ENCODE data around the gene ANKRD40CL.
"Not testable (repeated sequence)": the region's sequence is repeated elsewhere in the genome, so short reads cannot be mapped to it uniquely, and the experiment has no call there.

Gene ANKRD40CL

DNA sequence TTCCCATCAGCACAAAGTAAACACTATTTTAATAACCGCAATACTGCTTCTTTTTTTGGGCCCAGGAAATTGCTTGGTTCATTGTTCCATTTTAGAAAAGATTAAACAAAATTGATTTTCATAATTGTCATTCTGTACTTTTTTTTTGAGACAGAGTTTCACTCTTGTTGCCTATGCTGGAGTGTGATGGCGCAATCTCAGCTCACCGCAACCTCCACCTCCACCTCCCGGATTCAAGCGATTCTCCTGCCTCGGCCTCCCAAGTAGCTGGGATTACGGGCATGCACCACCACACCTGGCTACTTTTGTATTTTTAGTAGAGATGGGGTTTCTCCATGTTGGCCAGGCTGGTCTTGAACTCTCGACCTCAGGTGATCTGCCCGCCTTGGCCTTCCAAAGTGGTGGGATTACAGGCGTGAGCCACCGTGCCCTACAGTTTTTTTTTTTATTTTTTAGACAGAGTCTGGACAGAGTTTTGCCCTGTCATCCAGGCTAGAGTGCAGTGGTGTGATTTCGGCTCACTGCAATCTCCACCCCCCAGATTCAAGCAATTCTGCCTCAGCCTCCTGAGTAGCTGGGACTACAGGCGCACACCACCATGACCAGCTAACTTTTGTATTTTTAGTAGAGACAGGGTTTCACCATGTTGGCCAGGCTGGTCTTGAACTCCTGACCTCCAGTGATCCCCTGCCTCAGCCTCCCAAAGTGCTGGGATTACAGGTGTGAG lies 37.6 kb upstream of the ANKRD40CL start:
- not testable (repeated sequence) for H3K9me3 ChIP-seq (ENCODE audit: control insufficient read depth, low read length); H3K4me3 ChIP-seq (ENCODE audit: insufficient read depth, low read depth, low read length, poor library complexity, severe bottlenecking); H3K36me3 ChIP-seq (ENCODE audit: control insufficient read depth, insufficient read depth, low read length); DNase-seq; H3K27ac ChIP-seq (ENCODE audit: insufficient read depth, low read length, poor library complexity, severe bottlenecking); H3K4me1 ChIP-seq (ENCODE audit: control insufficient read depth, insufficient read depth, low read length, poor library complexity, severe bottlenecking); H3K27me3 ChIP-seq (replicated peaks; ENCODE audit: control insufficient read depth, insufficient read depth, low read length, poor library complexity, severe bottlenecking)

DNA sequence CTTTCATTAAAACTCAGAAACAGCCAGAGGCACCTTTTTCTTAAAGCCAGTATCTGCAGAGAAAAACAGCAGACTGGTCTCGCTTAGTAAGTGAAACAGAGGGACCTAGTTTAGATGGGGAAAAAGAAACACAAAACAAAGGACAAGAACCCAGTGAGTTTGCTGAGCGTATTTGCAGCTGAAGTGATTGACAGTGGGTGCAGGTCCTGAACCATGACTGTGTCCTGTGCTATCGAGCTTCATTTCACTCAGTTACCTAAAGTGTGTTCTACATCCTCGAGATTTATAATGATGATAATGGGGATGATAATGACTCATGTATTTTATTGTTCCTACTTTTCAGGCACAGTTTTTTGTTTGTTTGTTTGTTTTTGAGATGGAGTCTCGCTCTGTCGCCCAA lies 36.4 kb upstream of the ANKRD40CL start:
- Histone ChIP-seq H3K36me3 (ENCODE audit: control insufficient read depth, insufficient read depth, low read length) (no peaks in the 10 kb centered on the region), H3K27me3 (replicated peaks; ENCODE audit: control insufficient read depth, insufficient read depth, low read length, poor library complexity, severe bottlenecking) (no peaks in the 10 kb centered on the region), H3K9me3 (ENCODE audit: control insufficient read depth, low read length) (no peaks in the 10 kb centered on the region), H3K4me3 (ENCODE audit: insufficient read depth, low read depth, low read length, poor library complexity, severe bottlenecking) (no peak overlapping the region), H3K4me1 (ENCODE audit: control insufficient read depth, insufficient read depth, low read length, poor library complexity, severe bottlenecking) (no peaks in the 10 kb centered on the region), H3K27ac (ENCODE audit: insufficient read depth, low read length, poor library complexity, severe bottlenecking) (no peak overlapping the region)
- no peak for DNase-seq

DNA sequence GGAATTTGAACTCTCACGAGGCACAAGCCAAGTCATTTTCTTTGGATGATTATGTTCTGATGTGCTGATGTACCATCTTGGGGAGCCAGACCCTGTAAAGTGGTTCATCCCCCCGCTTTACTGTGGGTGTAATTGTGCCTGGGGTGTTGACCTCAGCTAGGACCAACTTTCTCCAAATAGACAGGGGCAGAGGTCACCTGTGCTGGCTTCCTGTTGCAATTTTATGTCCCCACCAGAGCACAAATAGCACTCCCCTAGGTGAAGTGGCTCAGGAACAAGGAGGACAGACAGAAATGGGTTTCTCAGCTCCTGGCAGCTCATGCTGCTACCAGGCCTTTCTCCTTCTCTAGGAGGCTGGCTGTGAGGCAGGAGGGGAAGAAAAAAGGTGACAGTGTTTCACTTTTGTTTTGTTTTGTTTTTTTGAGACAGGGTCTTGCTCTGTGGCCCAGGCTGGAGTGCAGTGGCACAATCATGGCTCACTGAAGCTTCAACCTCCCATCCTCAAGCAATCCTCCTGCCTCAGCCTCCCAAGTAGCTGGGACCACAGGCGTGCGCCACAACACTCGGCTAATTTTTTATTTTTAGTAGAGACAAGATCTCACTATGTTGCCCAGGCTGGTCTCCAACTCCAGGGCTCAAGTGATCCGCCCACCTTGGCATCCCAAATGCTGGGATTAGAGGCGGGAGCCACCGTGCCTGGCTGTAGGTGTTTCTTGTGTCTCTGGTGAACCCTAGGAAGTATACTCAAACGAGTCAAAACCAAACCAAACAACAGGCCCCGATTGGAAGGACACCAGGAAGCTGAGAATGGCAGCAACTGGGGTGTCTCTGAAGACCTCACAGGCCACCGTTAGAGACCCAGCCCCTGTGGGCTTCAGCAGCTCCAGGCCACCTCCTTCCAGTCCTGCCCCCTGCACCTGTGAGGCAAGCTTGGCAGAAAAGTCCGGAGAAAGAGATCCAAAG lies 35.6 kb upstream of the ANKRD40CL start:
- Histone ChIP-seq H3K4me3 (ENCODE audit: insufficient read depth, low read depth, low read length, poor library complexity, severe bottlenecking) (no peak overlapping the region), H3K9me3 (ENCODE audit: control insufficient read depth, low read length) (no peaks in the 10 kb centered on the region), H3K4me1 (ENCODE audit: control insufficient read depth, insufficient read depth, low read length, poor library complexity, severe bottlenecking) (no peaks in the 10 kb centered on the region), H3K27me3 (replicated peaks; ENCODE audit: control insufficient read depth, insufficient read depth, low read length, poor library complexity, severe bottlenecking) (no peaks in the 10 kb centered on the region), H3K36me3 (ENCODE audit: control insufficient read depth, insufficient read depth, low read length) (no peaks in the 10 kb centered on the region), H3K27ac (ENCODE audit: insufficient read depth, low read length, poor library complexity, severe bottlenecking) (no peak overlapping the region)
- DNase-seq, result no peak

DNA sequence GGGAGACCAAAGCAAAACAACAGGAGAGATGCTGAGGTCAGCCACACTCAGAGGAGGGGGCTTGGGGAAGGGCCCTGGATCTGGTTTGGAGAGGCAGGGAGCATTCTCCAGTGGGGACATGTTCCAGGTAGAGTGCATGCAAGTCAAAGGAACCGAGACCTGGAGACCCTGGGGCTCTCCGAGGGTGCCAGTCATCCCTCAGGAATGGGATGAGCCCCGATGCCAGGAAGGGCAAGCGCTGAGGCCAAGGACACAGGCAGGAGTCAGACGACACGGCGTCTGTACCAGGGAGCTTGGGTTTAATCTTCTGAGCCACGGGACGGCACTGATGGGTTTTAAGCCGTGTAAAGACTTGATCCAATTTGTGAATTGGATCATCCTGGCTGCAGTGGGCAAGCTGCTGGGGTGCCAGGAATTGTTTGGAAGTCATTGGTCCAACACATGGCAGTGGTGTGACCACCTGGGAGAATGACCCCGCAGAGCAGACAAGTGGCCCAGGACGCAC lies 32.9 kb upstream of the ANKRD40CL start:
- no peak overlapping the region for H3K4me3 ChIP-seq (ENCODE audit: insufficient read depth, low read depth, low read length, poor library complexity, severe bottlenecking)
- no peaks in the 10 kb centered on the region for H3K9me3 ChIP-seq (ENCODE audit: control insufficient read depth, low read length)
- no peaks in the 10 kb centered on the region for H3K36me3 ChIP-seq (ENCODE audit: control insufficient read depth, insufficient read depth, low read length)
- no peaks in the 10 kb centered on the region for H3K27me3 ChIP-seq (replicated peaks; ENCODE audit: control insufficient read depth, insufficient read depth, low read length, poor library complexity, severe bottlenecking)
- H3K4me1 ChIP-seq (ENCODE audit: control insufficient read depth, insufficient read depth, low read length, poor library complexity, severe bottlenecking), result no peaks in the 10 kb centered on the region
- no peak overlapping the region for H3K27ac ChIP-seq (ENCODE audit: insufficient read depth, low read length, poor library complexity, severe bottlenecking)
- DNase-seq, result no peak

DNA sequence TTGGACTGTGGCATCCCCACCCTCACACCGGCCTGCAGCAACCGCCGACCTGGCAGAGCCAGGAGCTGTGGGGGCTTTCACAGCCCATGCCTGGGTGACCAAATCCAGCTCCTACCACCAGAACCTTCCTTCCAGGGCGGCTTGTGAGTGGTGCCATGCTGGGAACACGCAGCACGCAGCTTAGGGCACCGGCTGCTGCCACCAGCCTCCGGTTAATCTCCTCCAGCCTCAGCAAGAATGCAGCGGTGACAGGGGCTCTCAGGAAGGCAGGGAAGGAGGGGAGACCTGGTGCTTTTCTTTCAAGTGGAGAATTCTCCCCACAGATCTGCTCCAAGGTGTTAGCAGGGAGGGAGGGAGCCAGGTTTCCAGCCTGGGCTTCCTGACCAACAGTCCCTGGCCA lies 32.3 kb upstream of the ANKRD40CL start:
- H3K9me3 ChIP-seq (ENCODE audit: control insufficient read depth, low read length), result no peaks in the 10 kb centered on the region
- H3K36me3 ChIP-seq (ENCODE audit: control insufficient read depth, insufficient read depth, low read length), result no peaks in the 10 kb centered on the region
- no peaks in the 10 kb centered on the region for H3K4me1 ChIP-seq (ENCODE audit: control insufficient read depth, insufficient read depth, low read length, poor library complexity, severe bottlenecking)
- no peak for DNase-seq
- H3K4me3 ChIP-seq (ENCODE audit: insufficient read depth, low read depth, low read length, poor library complexity, severe bottlenecking), result no peak overlapping the region
- H3K27me3 ChIP-seq (replicated peaks; ENCODE audit: control insufficient read depth, insufficient read depth, low read length, poor library complexity, severe bottlenecking), result no peaks in the 10 kb centered on the region
- H3K27ac ChIP-seq (ENCODE audit: insufficient read depth, low read length, poor library complexity, severe bottlenecking), result no peak overlapping the region

DNA sequence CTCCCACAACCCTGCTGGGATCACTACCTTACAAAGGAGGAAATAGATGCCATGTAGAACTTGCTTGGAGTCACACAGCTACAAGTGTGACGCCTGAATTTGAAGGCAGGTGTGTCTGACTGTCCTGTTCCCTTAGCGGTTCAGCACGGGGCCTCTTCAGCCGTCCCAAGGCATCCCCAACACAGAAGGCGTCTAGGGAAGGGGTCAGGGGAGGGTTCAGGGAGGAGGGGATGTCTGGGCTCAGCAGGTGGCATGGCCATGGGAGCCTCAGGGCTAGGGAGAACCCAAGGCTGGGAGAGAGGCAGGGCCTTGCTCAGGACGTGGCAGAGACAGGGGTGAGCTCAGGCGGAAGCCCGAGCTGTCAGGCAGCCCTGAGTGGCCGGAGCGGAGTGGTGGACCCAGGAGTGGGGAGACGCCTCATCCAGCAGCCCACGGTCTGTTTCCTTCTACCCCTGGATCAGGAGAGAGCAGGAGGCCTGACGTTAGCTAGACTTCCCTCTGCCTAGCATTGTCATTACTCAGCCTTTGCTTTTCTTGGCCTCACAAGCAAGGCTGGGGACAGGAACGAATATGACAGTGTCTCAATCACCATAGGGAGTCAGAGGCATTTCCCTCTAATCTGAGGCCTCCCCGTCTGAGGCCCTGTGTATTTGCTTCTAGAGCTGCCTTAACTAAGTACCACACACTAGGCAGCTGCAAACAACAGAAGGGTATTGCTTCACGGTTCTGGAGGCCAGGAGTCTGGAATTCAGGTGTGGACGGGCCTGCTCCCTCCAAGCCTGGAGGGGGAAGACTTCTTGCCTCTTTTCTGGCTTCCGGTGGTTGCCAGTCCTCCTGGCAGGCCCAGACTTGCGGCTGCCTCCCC lies 31.3 kb upstream of the ANKRD40CL start:
- Histone ChIP-seq H3K27me3 (replicated peaks; ENCODE audit: control insufficient read depth, insufficient read depth, low read length, poor library complexity, severe bottlenecking) (no peaks in the 10 kb centered on the region), H3K4me3 (ENCODE audit: insufficient read depth, low read depth, low read length, poor library complexity, severe bottlenecking) (no peak overlapping the region), H3K4me1 (ENCODE audit: control insufficient read depth, insufficient read depth, low read length, poor library complexity, severe bottlenecking) (no peaks in the 10 kb centered on the region), H3K27ac (ENCODE audit: insufficient read depth, low read length, poor library complexity, severe bottlenecking) (no peak overlapping the region), H3K36me3 (ENCODE audit: control insufficient read depth, insufficient read depth, low read length) (no peaks in the 10 kb centered on the region), H3K9me3 (ENCODE audit: control insufficient read depth, low read length) (no peaks in the 10 kb centered on the region)
- no peak for DNase-seq

DNA sequence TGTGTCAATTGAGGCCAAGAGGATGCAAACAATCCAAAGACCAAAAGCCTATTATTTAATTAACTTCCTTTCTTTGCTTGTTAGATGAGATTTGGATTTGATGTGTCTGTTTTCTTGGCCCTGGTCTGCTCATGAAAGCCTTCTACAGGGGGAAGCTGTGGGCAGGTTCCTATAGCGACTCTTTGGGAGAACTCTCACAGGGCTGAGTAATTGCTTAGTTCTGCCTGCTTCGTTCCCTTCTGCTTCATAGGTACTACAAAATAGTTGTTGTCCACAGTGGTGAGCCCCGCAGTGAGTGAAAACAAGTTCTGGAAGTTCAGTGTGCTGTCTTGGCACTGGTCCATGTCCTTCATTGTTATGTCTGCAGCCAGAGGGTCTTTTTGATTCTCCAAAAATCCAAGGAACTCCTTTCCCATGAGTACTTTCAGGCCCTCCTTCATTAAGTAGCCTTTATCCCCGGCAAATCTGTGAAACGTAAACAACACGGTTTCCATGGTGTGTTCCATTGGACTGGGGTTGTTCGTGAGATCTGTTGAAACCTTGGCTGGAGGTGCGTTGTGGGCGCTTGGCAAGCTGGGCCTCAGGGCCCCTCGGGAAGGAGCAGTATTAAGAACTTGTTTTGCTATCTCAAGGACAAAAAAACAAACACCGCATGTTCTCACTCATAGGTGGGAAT lies 30.0 kb upstream of the ANKRD40CL start:
- Histone ChIP-seq H3K27me3 (replicated peaks; ENCODE audit: control insufficient read depth, insufficient read depth, low read length, poor library complexity, severe bottlenecking) (no peaks in the 10 kb centered on the region), H3K4me1 (ENCODE audit: control insufficient read depth, insufficient read depth, low read length, poor library complexity, severe bottlenecking) (no peaks in the 10 kb centered on the region), H3K36me3 (ENCODE audit: control insufficient read depth, insufficient read depth, low read length) (no peaks in the 10 kb centered on the region), H3K9me3 (ENCODE audit: control insufficient read depth, low read length) (no peaks in the 10 kb centered on the region), H3K27ac (ENCODE audit: insufficient read depth, low read length, poor library complexity, severe bottlenecking) (no peak overlapping the region), H3K4me3 (ENCODE audit: insufficient read depth, low read depth, low read length, poor library complexity, severe bottlenecking) (no peak overlapping the region)
- DNase-seq, result no peak

DNA sequence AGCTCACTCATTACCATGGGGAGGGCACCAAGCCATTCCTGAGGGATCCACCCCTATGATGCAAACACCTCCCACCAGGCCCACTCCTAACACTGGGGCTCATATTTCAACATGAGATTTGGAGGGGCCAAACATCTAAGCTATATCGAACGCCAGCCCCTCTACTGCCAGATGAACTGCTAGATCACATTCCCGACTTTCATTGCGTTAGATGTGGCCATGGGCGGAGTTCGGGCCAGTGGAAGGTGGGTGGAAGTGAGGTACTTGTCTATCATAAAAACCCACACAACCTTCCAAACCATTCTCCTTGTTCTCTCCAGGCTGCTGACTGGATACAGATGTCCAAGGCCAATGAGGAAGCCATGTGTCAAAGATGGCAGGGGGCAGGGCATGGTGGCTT lies 27.0 kb upstream of the ANKRD40CL start:
- no peaks in the 10 kb centered on the region for H3K27me3 ChIP-seq (replicated peaks; ENCODE audit: control insufficient read depth, insufficient read depth, low read length, poor library complexity, severe bottlenecking)
- no peaks in the 10 kb centered on the region for H3K4me1 ChIP-seq (ENCODE audit: control insufficient read depth, insufficient read depth, low read length, poor library complexity, severe bottlenecking)
- no peak overlapping the region for H3K4me3 ChIP-seq (ENCODE audit: insufficient read depth, low read depth, low read length, poor library complexity, severe bottlenecking)
- no peaks in the 10 kb centered on the region for H3K9me3 ChIP-seq (ENCODE audit: control insufficient read depth, low read length)
- H3K36me3 ChIP-seq (ENCODE audit: control insufficient read depth, insufficient read depth, low read length), result no peaks in the 10 kb centered on the region
- no peak for DNase-seq
- no peak overlapping the region for H3K27ac ChIP-seq (ENCODE audit: insufficient read depth, low read length, poor library complexity, severe bottlenecking)

DNA sequence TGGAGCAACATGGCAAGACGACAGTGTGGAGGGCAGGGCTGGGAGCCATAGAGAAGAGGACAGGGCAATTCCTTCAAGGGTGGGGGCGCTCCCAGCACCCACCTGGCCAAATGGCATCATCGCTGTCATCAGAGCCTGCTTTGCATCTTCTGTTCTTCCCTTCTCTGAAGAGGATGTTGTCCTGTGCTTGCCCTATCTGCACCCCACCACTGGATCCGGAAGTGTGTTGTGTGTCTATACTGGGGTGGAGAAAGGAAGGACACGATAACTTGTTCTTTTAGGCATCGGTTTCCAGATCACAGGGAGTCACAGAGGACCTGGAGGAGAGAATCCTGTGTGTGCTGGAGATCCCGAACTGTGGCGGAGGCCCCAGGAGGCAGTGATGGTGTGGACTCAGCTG lies 25.7 kb upstream of the ANKRD40CL start:
- DNase-seq, result no peak
- Histone ChIP-seq H3K4me3 (ENCODE audit: insufficient read depth, low read depth, low read length, poor library complexity, severe bottlenecking) (no peak overlapping the region), H3K27ac (ENCODE audit: insufficient read depth, low read length, poor library complexity, severe bottlenecking) (no peak overlapping the region), H3K27me3 (replicated peaks; ENCODE audit: control insufficient read depth, insufficient read depth, low read length, poor library complexity, severe bottlenecking) (no peaks in the 10 kb centered on the region), H3K9me3 (ENCODE audit: control insufficient read depth, low read length) (no peaks in the 10 kb centered on the region), H3K36me3 (ENCODE audit: control insufficient read depth, insufficient read depth, low read length) (no peaks in the 10 kb centered on the region), H3K4me1 (ENCODE audit: control insufficient read depth, insufficient read depth, low read length, poor library complexity, severe bottlenecking) (no peaks in the 10 kb centered on the region)

All from effector memory CD4-positive, alpha-beta T cell (primary cell).